HUES6 (cell line): ENCODE results near the gene CRYBA1.
"Not testable (repeated sequence)": the region's sequence is repeated elsewhere in the genome, so short reads cannot be mapped to it uniquely, and the experiment has no call there.

Source experiments
- H3K27ac ChIP-seq: 2 replicates; pipeline ENCODE4 v1.7.0; 2013; ENCODE audit warnings: low read depth, mild to moderate bottlenecking, low read length, inconsistent platforms
- H3K27me3 ChIP-seq: 2 replicates; pipeline ENCODE4 v1.6.1; 2013; ENCODE audit warnings: low read length; ENCODE audit not compliant: control insufficient read depth, insufficient read depth
- H3K36me3 ChIP-seq: 2 replicates; pipeline ENCODE4 v1.6.1; 2013; ENCODE audit warnings: low read length; ENCODE audit not compliant: control insufficient read depth, insufficient read depth
- H3K4me1 ChIP-seq: 2 replicates; pipeline ENCODE4 v1.6.1; 2013; ENCODE audit warnings: low read length; ENCODE audit not compliant: control insufficient read depth, insufficient read depth
- H3K4me3 ChIP-seq: 2 replicates; pipeline ENCODE4 v1.5.1; 2013; ENCODE audit warnings: low read depth, low read length
- H3K9ac ChIP-seq: one replicate; pipeline ENCODE4 v1.6.1; 2013; ENCODE audit warnings: mild to moderate bottlenecking, low read length
- H3K9me3 ChIP-seq: 2 replicates; pipeline ENCODE4 v1.6.1; 2013; ENCODE audit warnings: low read depth, low read length; ENCODE audit not compliant: control insufficient read depth, insufficient read depth

CRYBA1 gene

GRCh38 chr17:29252101-29252791 lies 5.6 kb downstream of the CRYBA1 start:
- Histone ChIP-seq H3K27me3 (no peaks in the 10 kb centered on the region), H3K4me1 (no peaks in the 10 kb centered on the region), H3K4me3 (no peak overlapping the region), H3K27ac (no peak overlapping the region), H3K36me3 (no peaks in the 10 kb centered on the region; the same call in none of the 2 replicates), H3K9ac (no peak overlapping the region), H3K9me3 (no peaks in the 10 kb centered on the region)

GRCh38 chr17:29253037-29253436 lies 6.4 kb downstream of the CRYBA1 start:
- no peak overlapping the region for H3K27ac ChIP-seq
- no peak overlapping the region for H3K4me3 ChIP-seq
- no peak overlapping the region for H3K9ac ChIP-seq
- no peaks in the 10 kb centered on the region for H3K4me1 ChIP-seq
- H3K27me3 ChIP-seq: no peaks in the 10 kb centered on the region
- H3K36me3 ChIP-seq: no peaks in the 10 kb centered on the region; the same call in none of the 2 replicates
- H3K9me3 ChIP-seq: no peaks in the 10 kb centered on the region

GRCh38 chr17:29255926-29256522 lies 9.4 kb downstream of the CRYBA1 start:
- no peaks in the 10 kb centered on the region for H3K9me3 ChIP-seq
- H3K4me3 ChIP-seq: no peak overlapping the region
- H3K9ac ChIP-seq: no peak overlapping the region
- H3K27ac ChIP-seq: no peak overlapping the region
- no peaks in the 10 kb centered on the region for H3K27me3 ChIP-seq
- no peaks in the 10 kb centered on the region for H3K4me1 ChIP-seq
- H3K36me3 ChIP-seq: peaks cover 25% of the 10 kb centered on the region

GRCh38 chr17:29256735-29257466 lies 10.2 kb downstream of the CRYBA1 start:
- Histone ChIP-seq H3K9me3 (no peaks in the 10 kb centered on the region), H3K4me1 (no peaks in the 10 kb centered on the region), H3K27ac (no peak overlapping the region), H3K4me3 (no peak overlapping the region), H3K9ac (no peak overlapping the region), H3K36me3 (peaks cover 34% of the 10 kb centered on the region), H3K27me3 (no peaks in the 10 kb centered on the region)

- H3K4me3 ChIP-seq: no peak overlapping the region
- no peaks in the 10 kb centered on the region for H3K27me3 ChIP-seq
- H3K4me1 ChIP-seq: no peaks in the 10 kb centered on the region
- no peaks in the 10 kb centered on the region for H3K9me3 ChIP-seq
- H3K27ac ChIP-seq: no peak overlapping the region
- no peak overlapping the region for H3K9ac ChIP-seq
- peaks cover 41% of the 10 kb centered on the region for H3K36me3 ChIP-seq
Measured at GRCh38 chr17:29257756-29258155, 11.1 kb downstream of the CRYBA1 start.

- Histone ChIP-seq H3K4me3 (no peak overlapping the region), H3K9ac (no peak overlapping the region), H3K27ac (no peak overlapping the region), H3K36me3 (peaks cover 83% of the 10 kb centered on the region), H3K27me3 (no peaks in the 10 kb centered on the region), H3K9me3 (no peaks in the 10 kb centered on the region), H3K4me1 (no peaks in the 10 kb centered on the region)
Measured at GRCh38 chr17:29263916-29264315, 17.3 kb downstream of the CRYBA1 start.

GRCh38 chr17:29271980-29272379 lies 25.3 kb downstream of the CRYBA1 start:
- H3K4me1 ChIP-seq, H3K9me3 ChIP-seq, H3K27ac ChIP-seq, H3K4me3 ChIP-seq, H3K9ac ChIP-seq, H3K27me3 ChIP-seq: not testable (repeated sequence)
- peaks cover 77% of the 10 kb centered on the region for H3K36me3 ChIP-seq

- H3K27me3 ChIP-seq: no peaks in the 10 kb centered on the region
Measured at GRCh38 chr17:29273924-29274323, 27.3 kb downstream of the CRYBA1 start.

GRCh38 chr17:29278692-29279091 lies 32.0 kb downstream of the CRYBA1 start:
- Histone ChIP-seq H3K27ac (no peak overlapping the region), H3K4me3 (no peak overlapping the region), H3K4me1 (peaks cover 9% of the 10 kb centered on the region), H3K27me3 (no peaks in the 10 kb centered on the region), H3K9me3 (no peaks in the 10 kb centered on the region), H3K9ac (no peak overlapping the region), H3K36me3 (peaks cover 89% of the 10 kb centered on the region)

More at GRCh38 chr17:29273924-29274323, 27.3 kb downstream of the CRYBA1 start:
- H3K9me3 ChIP-seq: no peaks in the 10 kb centered on the region
- H3K27ac ChIP-seq: no peak overlapping the region
- peaks cover 78% of the 10 kb centered on the region for H3K36me3 ChIP-seq
- peaks cover 4% of the 10 kb centered on the region; the same call in 1 of the 2 replicates for H3K4me1 ChIP-seq
- H3K4me3 ChIP-seq: no peak overlapping the region
- no peak overlapping the region for H3K9ac ChIP-seq

GRCh38 chr17:29279397-29280070 lies 32.9 kb downstream of the CRYBA1 start:
- no peak overlapping the region for H3K4me3 ChIP-seq
- H3K9ac ChIP-seq: no peak overlapping the region
- H3K4me1 ChIP-seq: peaks cover 15% of the 10 kb centered on the region
- H3K9me3 ChIP-seq: no peaks in the 10 kb centered on the region
- H3K36me3 ChIP-seq: peaks cover 87% of the 10 kb centered on the region
- no peak overlapping the region for H3K27ac ChIP-seq
- no peaks in the 10 kb centered on the region for H3K27me3 ChIP-seq
